ENCODE measurements around the gene NFATC1.

GRCh38 chr18:79422783-79423165 lies 27.0 kb downstream of the NFATC1 start:
- TF ChIP-seq EZH2 (IDR thresholded peaks at IDR 0.05; ENCODE audit: low read length, missing control alignments) (no peak), CTCF (conservative IDR thresholded peaks at IDR 0.05 in 1 of 2, IDR thresholded peaks at IDR 0.05 in 1 of 2; ENCODE audit: low read depth in 1 of 2, low read length in 2 of 2) (no peak)
